NCI-H524 (cell line): Measurements from ENCODE around the gene SEZ6L.
"Not testable (repeated sequence)": the region's sequence is repeated elsewhere in the genome, so short reads cannot be mapped to it uniquely, and the experiment has no call there.

Experiments used
- DNase-seq, 2 experiments: peaks; one replicate each; lab custom pipeline; 2025; lab: John Stamatoyannopoulos, UW

The SEZ6L gene

GRCh38 chr22:26383968-26384556 lies 214.8 kb downstream of the SEZ6L start:
- no peak for DNase-seq

GRCh38 chr22:26385164-26385563 lies 215.9 kb downstream of the SEZ6L start:
- DNase-seq = peak; percentile 30 to 81

- no peak for DNase-seq
Measured at GRCh38 chr22:26389125-26389524, 219.9 kb downstream of the SEZ6L start.

GRCh38 chr22:26391091-26391490 lies 221.8 kb downstream of the SEZ6L start:
- DNase-seq = no peak

GRCh38 chr22:26391623-26392022 lies 222.4 kb downstream of the SEZ6L start:
- no peak for DNase-seq

- peak in 1 of 2 experiments; percentile 11 for DNase-seq
Measured at GRCh38 chr22:26393929-26394328, 224.7 kb downstream of the SEZ6L start.

- no peak for DNase-seq
Measured at GRCh38 chr22:26394777-26395176, 225.5 kb downstream of the SEZ6L start.

GRCh38 chr22:26395926-26396325 lies 226.7 kb downstream of the SEZ6L start:
- DNase-seq = peak in 1 of 2 experiments; percentile 64

GRCh38 chr22:26398741-26399153 lies 229.5 kb downstream of the SEZ6L start:
- peak; percentile 36 to 81 for DNase-seq

- DNase-seq = no peak
Measured at GRCh38 chr22:26399289-26399688, 230.0 kb downstream of the SEZ6L start.

- DNase-seq = no peak
Measured at GRCh38 chr22:26401726-26402125, 232.5 kb downstream of the SEZ6L start.

GRCh38 chr22:26404851-26405421 lies 235.7 kb downstream of the SEZ6L start:
- DNase-seq = no peak

- DNase-seq = no peak
Measured at GRCh38 chr22:26406118-26406517, 236.9 kb downstream of the SEZ6L start.

- DNase-seq = not testable (repeated sequence)
Measured at GRCh38 chr22:26408562-26409220, 239.4 kb downstream of the SEZ6L start.

GRCh38 chr22:26409719-26410335 lies 240.6 kb downstream of the SEZ6L start:
- peak; percentile 60 to 93 for DNase-seq

GRCh38 chr22:26410386-26410785 lies 241.1 kb downstream of the SEZ6L start:
- no peak for DNase-seq

GRCh38 chr22:26414347-26414746 lies 245.1 kb downstream of the SEZ6L start:
- DNase-seq = no peak

GRCh38 chr22:26416256-26416655 lies 247.0 kb downstream of the SEZ6L start:
- no peak for DNase-seq

- no peak for DNase-seq
Measured at GRCh38 chr22:26416670-26417276, 247.5 kb downstream of the SEZ6L start.

GRCh38 chr22:26417406-26417805 lies 248.1 kb downstream of the SEZ6L start:
- no peak for DNase-seq

GRCh38 chr22:26418620-26419019 lies 249.4 kb downstream of the SEZ6L start:
- no peak for DNase-seq

GRCh38 chr22:26426924-26427323 lies 257.7 kb downstream of the SEZ6L start:
- no peak for DNase-seq
